Measurements from ENCODE around the gene NEDD4L. TPM values are rescaled to one million over a fixed set of nuclear protein-coding genes. Genes with fewer than 3 reads are reported as not detected.

NEDD4L gene
- total RNA-seq, 2 donors from 2014 or later, result 149 to 212 TPM

GRCh38 chr18:58303363-58303762, 259.3 kb downstream of the NEDD4L start:
- intact Hi-C loops (cut with DNase I), result no loop called here
- no peaks in the 10 kb centered on the region for H3K4me1 ChIP-seq
- H3K9me3 ChIP-seq, result no peaks in the 10 kb centered on the region
- no peak overlapping the region for H3K4me3 ChIP-seq
- H3K27ac ChIP-seq, result no peak overlapping the region
- H3K27me3 ChIP-seq, result no peaks in the 10 kb centered on the region
- no peak for TF ChIP-seq CTCF (IDR thresholded peaks at IDR 0.05)
- no peaks in the 10 kb centered on the region for H3K36me3 ChIP-seq
- H3K9ac ChIP-seq (ENCODE audit: low read depth in 2 of 2, low read length in 2 of 2), result no peak overlapping the region
- no peak for DNase-seq

GRCh38 chr18:58305792-58306191, 261.8 kb downstream of the NEDD4L start:
- no peaks in the 10 kb centered on the region for H3K27me3 ChIP-seq
- no peak overlapping the region for H3K9ac ChIP-seq (ENCODE audit: low read depth in 2 of 2, low read length in 2 of 2)
- H3K9me3 ChIP-seq, result no peaks in the 10 kb centered on the region
- TF ChIP-seq CTCF (IDR thresholded peaks at IDR 0.05), result no peak
- no peak overlapping the region for H3K27ac ChIP-seq
- H3K36me3 ChIP-seq, result no peaks in the 10 kb centered on the region
- peaks cover 5% of the 10 kb centered on the region for H3K4me1 ChIP-seq
- H3K4me3 ChIP-seq, result no peak overlapping the region
- DNase-seq, result no peak
- intact Hi-C loops (cut with DNase I), result no loop called here

- Histone ChIP-seq H3K27ac (no peak overlapping the region), H3K9ac (ENCODE audit: low read depth in 2 of 2, low read length in 2 of 2) (no peak overlapping the region)
- intact Hi-C loops (cut with DNase I), result no loop called here
Observed at GRCh38 chr18:58307441-58307840, 263.4 kb downstream of the NEDD4L start.

GRCh38 chr18:58308463-58308862, 264.4 kb downstream of the NEDD4L start:
- TF ChIP-seq CTCF (IDR thresholded peaks at IDR 0.05), result no peak
- no peaks in the 10 kb centered on the region for H3K36me3 ChIP-seq
- H3K27me3 ChIP-seq, result no peaks in the 10 kb centered on the region
- no peak for DNase-seq
- peaks cover 8% of the 10 kb centered on the region for H3K4me1 ChIP-seq
- no peak overlapping the region for H3K27ac ChIP-seq
- no peak overlapping the region for H3K9ac ChIP-seq (ENCODE audit: low read depth in 2 of 2, low read length in 2 of 2)
- no peak overlapping the region for H3K4me3 ChIP-seq
- intact Hi-C loops (cut with DNase I), result no loop called here
- H3K9me3 ChIP-seq, result no peaks in the 10 kb centered on the region

More at GRCh38 chr18:58307441-58307840, 263.4 kb downstream of the NEDD4L start:
- Histone ChIP-seq H3K4me1 (peaks cover 5% of the 10 kb centered on the region), H3K27me3 (no peaks in the 10 kb centered on the region), H3K36me3 (no peaks in the 10 kb centered on the region), H3K4me3 (no peak overlapping the region), H3K9me3 (no peaks in the 10 kb centered on the region)
- TF ChIP-seq CTCF (IDR thresholded peaks at IDR 0.05), result no peak
- no peak for DNase-seq

GRCh38 chr18:58309099-58309498, 265.1 kb downstream of the NEDD4L start:
- H3K4me3 ChIP-seq, result no peak overlapping the region
- H3K27me3 ChIP-seq, result no peaks in the 10 kb centered on the region
- DNase-seq, result no peak
- no peak for TF ChIP-seq CTCF (IDR thresholded peaks at IDR 0.05)
- peaks cover 9% of the 10 kb centered on the region for H3K4me1 ChIP-seq
- H3K9ac ChIP-seq (ENCODE audit: low read depth in 2 of 2, low read length in 2 of 2), result peak overlapping the region in 1 of 2 donors; percentile 18
- no peaks in the 10 kb centered on the region for H3K36me3 ChIP-seq
- intact Hi-C loops (cut with DNase I), result no loop called here
- H3K9me3 ChIP-seq, result no peaks in the 10 kb centered on the region
- no peak overlapping the region for H3K27ac ChIP-seq

Measured in colonic mucosa (tissue), 4 donors.